Testis (tissue), 2 donors: Measurements from ENCODE around the gene PGK1.
"Not testable (repeated sequence)": the region's sequence is repeated elsewhere in the genome, so short reads cannot be mapped to it uniquely, and the experiment has no call there.

Experiments
- POLR2A ChIP-seq: fragments of 450-650 bp; IDR thresholded peaks from one replicate; pipeline ENCODE4 v1.6.1; 2017; ENCODE audit warnings: antibody characterized with exemption, mild to moderate bottlenecking, moderate library complexity
- TF ChIP-seq, protein P1 (sequence below), 3 experiments: fragments of 450-650 bp in 2 of 3; fragments of 200-600 bp in 1 of 3; sonication (generic) in 1 of 3; IDR thresholded peaks; one replicate each; pipeline ENCODE4 v1.5.1; 2016 to 2019; ENCODE audit warnings: antibody characterized with exemption in 3 of 3, mild to moderate bottlenecking in 2 of 3, moderate library complexity in 1 of 3

DNA sequence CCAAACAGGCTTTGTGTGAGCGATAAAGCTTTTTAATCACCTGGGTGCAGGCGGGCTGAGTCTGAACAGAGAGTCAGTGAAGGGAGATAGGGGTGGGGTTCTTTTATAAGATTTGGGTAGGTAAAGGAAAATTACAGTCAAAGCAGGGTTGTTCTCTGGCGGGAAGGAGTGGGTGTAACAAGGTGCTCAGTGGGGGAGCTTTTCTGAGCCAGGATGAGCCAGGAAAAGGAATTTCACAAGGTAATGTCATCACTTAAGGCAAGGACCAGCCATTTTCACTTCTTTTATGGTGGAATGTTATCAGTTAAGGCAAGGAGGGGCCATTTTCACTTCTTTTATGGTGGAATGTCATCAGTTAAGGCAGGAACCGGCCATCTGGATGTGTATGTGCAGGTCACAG is 56.7 kb downstream of the PGK1 start:
- TF ChIP-seq, protein P1, sequence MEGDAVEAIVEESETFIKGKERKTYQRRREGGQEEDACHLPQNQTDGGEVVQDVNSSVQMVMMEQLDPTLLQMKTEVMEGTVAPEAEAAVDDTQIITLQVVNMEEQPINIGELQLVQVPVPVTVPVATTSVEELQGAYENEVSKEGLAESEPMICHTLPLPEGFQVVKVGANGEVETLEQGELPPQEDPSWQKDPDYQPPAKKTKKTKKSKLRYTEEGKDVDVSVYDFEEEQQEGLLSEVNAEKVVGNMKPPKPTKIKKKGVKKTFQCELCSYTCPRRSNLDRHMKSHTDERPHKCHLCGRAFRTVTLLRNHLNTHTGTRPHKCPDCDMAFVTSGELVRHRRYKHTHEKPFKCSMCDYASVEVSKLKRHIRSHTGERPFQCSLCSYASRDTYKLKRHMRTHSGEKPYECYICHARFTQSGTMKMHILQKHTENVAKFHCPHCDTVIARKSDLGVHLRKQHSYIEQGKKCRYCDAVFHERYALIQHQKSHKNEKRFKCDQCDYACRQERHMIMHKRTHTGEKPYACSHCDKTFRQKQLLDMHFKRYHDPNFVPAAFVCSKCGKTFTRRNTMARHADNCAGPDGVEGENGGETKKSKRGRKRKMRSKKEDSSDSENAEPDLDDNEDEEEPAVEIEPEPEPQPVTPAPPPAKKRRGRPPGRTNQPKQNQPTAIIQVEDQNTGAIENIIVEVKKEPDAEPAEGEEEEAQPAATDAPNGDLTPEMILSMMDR (IDR thresholded peaks at IDR 0.05), result not testable (repeated sequence)
- not testable (repeated sequence) for TF ChIP-seq POLR2A
